GM23338 (cell line): ENCODE data around the gene UTS2R. TPM values are rescaled to one million over a fixed set of nuclear protein-coding genes. Genes with fewer than 3 reads are reported as not detected.

Source experiments
- ATAC-seq: fragments of 200-7000 bp; cut with Tn5 transposase; 3 replicates; pipeline ENCODE4 v1.9.1; 2020
- DNase-seq: peaks from one replicate; pipeline ENCODE4 v3.0.0-alpha.2; 2015; ENCODE audit warnings: low spot score
- H2AFZ ChIP-seq: fragments of 200-600 bp; sonication (generic); 2 replicates; pipeline ENCODE4 v1.8.0; 2016; ENCODE audit warnings: antibody characterized with exemption, mild to moderate bottlenecking, moderate library complexity
- H3F3A ChIP-seq: fragments of 200-600 bp; sonication (generic); replicated peaks from 2 replicates; pipeline ENCODE4 v1.8.0; 2017; ENCODE audit warnings: antibody characterized with exemption, mixed run types, low read depth
- H3K27ac ChIP-seq: fragments of 200-600 bp; sonication (generic); 2 replicates; pipeline ENCODE4 v1.6.1; 2016; ENCODE audit warnings: low read depth
- H3K27me3 ChIP-seq: fragments of 200-600 bp; sonication (generic); 2 replicates; pipeline ENCODE4 v1.8.0; 2016; ENCODE audit warnings: mild to moderate bottlenecking, mixed run types, moderate library complexity; ENCODE audit not compliant: insufficient read depth
- H3K36me3 ChIP-seq: fragments of 200-600 bp; sonication (generic); 2 replicates; pipeline ENCODE4 v1.8.0; 2016; ENCODE audit warnings: mild to moderate bottlenecking; ENCODE audit not compliant: insufficient read depth
- H3K4me1 ChIP-seq: fragments of 200-600 bp; sonication (generic); 2 replicates; pipeline ENCODE4 v1.8.0; 2016; ENCODE audit warnings: mild to moderate bottlenecking, moderate library complexity; ENCODE audit not compliant: insufficient read depth
- H3K4me2 ChIP-seq: fragments of 200-600 bp; sonication (generic); 2 replicates; pipeline ENCODE4 v1.7.1; 2017; ENCODE audit warnings: mixed run types
- H3K4me3 ChIP-seq: fragments of 200-600 bp; sonication (generic); 2 replicates; pipeline ENCODE4 v1.6.1; 2016; ENCODE audit warnings: mixed run types
- H3K79me2 ChIP-seq: fragments of 200-600 bp; sonication (generic); replicated peaks from 2 replicates; pipeline ENCODE4 v1.8.0; 2017; ENCODE audit warnings: mild to moderate bottlenecking; ENCODE audit not compliant: insufficient read depth
- H3K9me2 ChIP-seq: fragments of 200-600 bp; sonication (generic); 2 replicates; pipeline ENCODE4 v1.8.0; 2017; ENCODE audit not compliant: insufficient read depth
- H4K20me1 ChIP-seq: fragments of 200-600 bp; sonication (generic); replicated peaks from 2 replicates; pipeline ENCODE4 v1.8.0; 2017; ENCODE audit warnings: mild to moderate bottlenecking; ENCODE audit not compliant: insufficient read depth
- H3K27ac Mint-ChIP-seq: 2 replicates; pipeline ENCODE4 v1.8.0; 2020; ENCODE audit warnings: inconsistent platforms, mild to moderate bottlenecking, moderate library complexity, mixed read lengths
- H3K27me3 Mint-ChIP-seq: 3 replicates; pipeline ENCODE4 v1.8.0; 2022; ENCODE audit warnings: low read depth, mild to moderate bottlenecking, moderate library complexity, mixed read lengths, inconsistent platforms; ENCODE audit not compliant: insufficient read depth, poor library complexity
- H3K36me3 Mint-ChIP-seq: 3 replicates; pipeline ENCODE4 v1.8.0; 2021; ENCODE audit warnings: low read depth, mild to moderate bottlenecking, inconsistent platforms, moderate library complexity, mixed read lengths
- H3K4me1 Mint-ChIP-seq: 3 replicates; pipeline ENCODE4 v1.8.0; 2020; ENCODE audit warnings: mild to moderate bottlenecking, inconsistent platforms, mixed read lengths
- H3K4me3 Mint-ChIP-seq: 3 replicates; pipeline ENCODE4 v1.8.0; 2021; ENCODE audit warnings: moderate library complexity, mild to moderate bottlenecking, inconsistent platforms, mixed read lengths
- H3K9me3 Mint-ChIP-seq: 3 replicates; pipeline ENCODE4 v1.8.0; 2020; ENCODE audit warnings: moderate library complexity, mild to moderate bottlenecking, inconsistent platforms, mixed read lengths
- CREB1 ChIP-seq: fragments of 250-450 bp; sonication (Bioruptor Pico); IDR thresholded peaks from 2 replicates; pipeline ENCODE4 v1.5.0; 2020; ENCODE audit warnings: low read depth, mild to moderate bottlenecking, moderate library complexity
- CTCF ChIP-seq, 2 experiments: fragments of 200-600 bp in 1 of 2; sonication (generic) in 1 of 2; conservative IDR thresholded peaks; 2 replicates each; pipeline versions ENCODE4 v1.5.1 to v1.6.1; 2016 to 2017; ENCODE audit warnings: antibody characterized with exemption in 2 of 2, low read depth in 2 of 2, mild to moderate bottlenecking in 2 of 2, moderate library complexity in 1 of 2
- ETS1 ChIP-seq: IDR thresholded peaks from 2 replicates; pipeline ENCODE4 v1.6.1; 2016; ENCODE audit warnings: antibody characterized with exemption
- EZH2 ChIP-seq: fragments of 200-600 bp; sonication (generic); IDR thresholded peaks from one replicate; pipeline ENCODE4 v1.8.0; 2017; ENCODE audit warnings: antibody characterized with exemption, mild to moderate bottlenecking, low read depth; ENCODE audit not compliant: unreplicated experiment
- EZH2phosphoT487 ChIP-seq: fragments of 200-600 bp; sonication (generic); IDR thresholded peaks from one replicate; pipeline ENCODE4 v1.8.1; 2018; ENCODE audit warnings: antibody characterized with exemption; ENCODE audit not compliant: unreplicated experiment
- JUNB ChIP-seq: IDR thresholded peaks from one replicate; pipeline ENCODE4 v1.6.1; 2016; ENCODE audit warnings: antibody characterized with exemption; ENCODE audit not compliant: unreplicated experiment
- NANOG ChIP-seq: IDR thresholded peaks from 2 replicates; pipeline ENCODE4 v1.6.1; 2016; ENCODE audit warnings: antibody characterized with exemption, borderline replicate concordance
- POLR2AphosphoS5 ChIP-seq: IDR thresholded peaks from 2 replicates; pipeline ENCODE4 v1.6.1; 2016; ENCODE audit warnings: antibody characterized with exemption, low read depth
- REST ChIP-seq: IDR thresholded peaks from one replicate; pipeline ENCODE4 v1.6.1; 2018; ENCODE audit warnings: antibody characterized with exemption; ENCODE audit not compliant: unreplicated experiment
- STAT1 ChIP-seq: IDR thresholded peaks from one replicate; pipeline ENCODE4 v1.6.1; 2016; ENCODE audit warnings: antibody characterized with exemption; ENCODE audit not compliant: unreplicated experiment
- ZNF114 ChIP-seq: fragments of 250-450 bp; sonication (Bioruptor Pico); IDR thresholded peaks from 2 replicates; pipeline ENCODE4 v1.5.0; 2020; ENCODE audit warnings: mild to moderate bottlenecking, moderate library complexity
- ZNF331 ChIP-seq: fragments of 250-450 bp; sonication (Bioruptor Pico); IDR thresholded peaks from 2 replicates; pipeline ENCODE4 v1.5.0; 2020; ENCODE audit warnings: low read depth, mild to moderate bottlenecking, moderate library complexity
- ZNF462 ChIP-seq: fragments of 250-450 bp; sonication (Bioruptor Pico); IDR thresholded peaks from 2 replicates; pipeline ENCODE4 v1.5.0; 2020; ENCODE audit warnings: mild to moderate bottlenecking, moderate library complexity
- polyA plus RNA-seq: library from polyadenylated mRNA; unstranded; fragments of >200 nt; fragmentation: Nextera tagmentation; extraction: Ambion mirVana; gene quantifications from 2 replicates; pipeline ENCODE4 v1.2.1, GENCODE V29; 2016
- total RNA-seq: library from RNA; depleted of rRNA; stranded (reverse); fragments of >200 nt; shearing (Covaris generic); gene quantifications from 2 replicates; pipeline ENCODE4 v1.2.3, GENCODE V29; 2014

The UTS2R gene
- total and polyA plus RNA-seq, 2 experiments from 2014 or later = 0.49 TPM; not detected in 1

- Histone ChIP-seq H3F3A (no peaks in the 10 kb centered on the region), H3K9me2 (no peaks in the 10 kb centered on the region), H3K27me3 (no peaks in the 10 kb centered on the region), H3K4me1 (no peaks in the 10 kb centered on the region), H3K36me3 (no peaks in the 10 kb centered on the region), H3K4me3 (no peak overlapping the region), H2AFZ (no peak overlapping the region), H3K4me2 (no peak overlapping the region), H3K27ac (no peak overlapping the region), H4K20me1 (no peaks in the 10 kb centered on the region), H3K79me2 (no peaks in the 10 kb centered on the region)
- no peak overlapping the region for H3K4me3 Mint-ChIP-seq
- peaks cover 12% of the 10 kb centered on the region for H3K4me1 Mint-ChIP-seq
- ATAC-seq (no peak), DNase-seq (no peak)
- peaks cover 17% of the 10 kb centered on the region for H3K27me3 Mint-ChIP-seq
- H3K36me3 Mint-ChIP-seq = no peaks in the 10 kb centered on the region
- no peak overlapping the region for H3K27ac Mint-ChIP-seq
- H3K9me3 Mint-ChIP-seq = no peaks in the 10 kb centered on the region
- no peak for TF ChIP-seq STAT1
- TF ChIP-seq EZH2 = no peak
- no peak for TF ChIP-seq CREB1 (CRISPR knock-in tag)
- no peak for TF ChIP-seq EZH2phosphoT487
- TF ChIP-seq ZNF114 = no peak
- TF ChIP-seq POLR2AphosphoS5 = no peak
- TF ChIP-seq ZNF462 = no peak
- no peak for TF ChIP-seq ZNF331 (CRISPR knock-in tag)
- TF ChIP-seq CTCF (conservative IDR thresholded peaks at IDR 0.05; ENCODE audit: low read depth in 2 of 2) = no peak
- TF ChIP-seq ETS1 = no peak
- no peak for TF ChIP-seq NANOG
- no peak for TF ChIP-seq JUNB
- TF ChIP-seq REST = no peak
Observed at GRCh38 chr17:82354804-82355308, 16.7 kb upstream of the UTS2R start.
